ENCODE results near the gene PRKRA. TPM values are rescaled to one million over a fixed set of nuclear protein-coding genes. Genes with fewer than 3 reads are reported as not detected.

PRKRA gene
- polyA plus RNA-seq, 1 of the 3 experiments (the other 2 are of a cell fraction): 44.3 TPM

DNA sequence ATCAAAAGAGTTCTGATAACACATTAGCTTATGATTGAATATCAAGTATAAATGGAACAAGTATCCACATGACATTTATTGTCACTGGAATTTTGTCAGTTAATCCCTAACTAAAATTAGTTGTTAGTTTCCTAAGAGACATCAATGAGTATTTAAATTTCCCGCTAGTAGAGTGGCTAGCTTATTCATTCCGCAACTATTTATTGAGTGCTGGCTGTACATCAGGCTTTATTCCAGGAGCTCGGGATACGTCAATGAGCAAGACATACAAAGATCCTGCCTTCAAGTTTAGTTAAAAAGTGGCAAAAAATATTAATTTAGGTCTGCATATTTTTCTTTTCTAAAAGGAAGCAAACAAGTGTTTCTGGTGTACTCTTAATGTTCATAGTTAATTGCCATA lies 59.3 kb downstream of the PRKRA start:
- Histone ChIP-seq H3K27ac (ENCODE audit: low read depth in 2 of 2, low read length in 1 of 2) (no peak overlapping the region), H2AFZ (ENCODE audit: low read depth) (no peak overlapping the region), H3K27me3 (ENCODE audit: insufficient read depth) (no peaks in the 10 kb centered on the region), H3K4me1 (ENCODE audit: control insufficient read depth in 1 of 2, insufficient read depth in 2 of 2, low read depth in 1 of 2, low read length in 1 of 2) (peaks cover 0 to 3% of the 10 kb centered on the region in 2 experiments; a peak in 1 of 4 replicates), H3K4me3 (ENCODE audit: low read depth in 2 of 2, low read length in 1 of 2) (no peak overlapping the region), H3K9me2 (no peaks in the 10 kb centered on the region), H3F3A (replicated peaks; ENCODE audit: insufficient read depth) (no peaks in the 10 kb centered on the region), H3K36me3 (replicated peaks in 1 of 2; ENCODE audit: control insufficient read depth in 1 of 2, insufficient read depth in 2 of 2, low read length in 1 of 2) (peaks cover 0 to 4% of the 10 kb centered on the region in 2 experiments), H3K4me2 (no peak overlapping the region), H3K9me3 (no peaks in the 10 kb centered on the region), H3K79me2 (ENCODE audit: insufficient read depth) (no peaks in the 10 kb centered on the region), H3K9ac (no peak overlapping the region), H4K20me1 (ENCODE audit: insufficient read depth) (no peaks in the 10 kb centered on the region)
- DNase-seq: no peak
- CTCF ChIA-PET: interaction anchor here (0.6 to 2.7 kb wide), 5 partner anchors 10 to 1456 kb away, joined by 3 to 15 read pairs (median 5); no protein-coding TSS in a partner anchor
- POLR2A ChIA-PET: no interaction called here
- 96% methylated on average over 4 of the region's 4 CpGs for WGBS (ENCODE audit: low lambda C conversion rate)
- TF ChIP-seq MEF2A (IDR thresholded peaks at IDR 0.05; ENCODE audit: borderline replicate concordance, low read depth) (no peak), MXI1 (IDR thresholded peaks at IDR 0.05; ENCODE audit: low read depth, low read length) (no peak)
- TF ChIP-seq, protein P1, sequence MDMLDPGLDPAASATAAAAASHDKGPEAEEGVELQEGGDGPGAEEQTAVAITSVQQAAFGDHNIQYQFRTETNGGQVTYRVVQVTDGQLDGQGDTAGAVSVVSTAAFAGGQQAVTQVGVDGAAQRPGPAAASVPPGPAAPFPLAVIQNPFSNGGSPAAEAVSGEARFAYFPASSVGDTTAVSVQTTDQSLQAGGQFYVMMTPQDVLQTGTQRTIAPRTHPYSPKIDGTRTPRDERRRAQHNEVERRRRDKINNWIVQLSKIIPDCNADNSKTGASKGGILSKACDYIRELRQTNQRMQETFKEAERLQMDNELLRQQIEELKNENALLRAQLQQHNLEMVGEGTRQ (IDR thresholded peaks at IDR 0.05; ENCODE audit: borderline replicate concordance, low read depth, low read length): no peak
- TF ChIP-seq, protein P2, sequence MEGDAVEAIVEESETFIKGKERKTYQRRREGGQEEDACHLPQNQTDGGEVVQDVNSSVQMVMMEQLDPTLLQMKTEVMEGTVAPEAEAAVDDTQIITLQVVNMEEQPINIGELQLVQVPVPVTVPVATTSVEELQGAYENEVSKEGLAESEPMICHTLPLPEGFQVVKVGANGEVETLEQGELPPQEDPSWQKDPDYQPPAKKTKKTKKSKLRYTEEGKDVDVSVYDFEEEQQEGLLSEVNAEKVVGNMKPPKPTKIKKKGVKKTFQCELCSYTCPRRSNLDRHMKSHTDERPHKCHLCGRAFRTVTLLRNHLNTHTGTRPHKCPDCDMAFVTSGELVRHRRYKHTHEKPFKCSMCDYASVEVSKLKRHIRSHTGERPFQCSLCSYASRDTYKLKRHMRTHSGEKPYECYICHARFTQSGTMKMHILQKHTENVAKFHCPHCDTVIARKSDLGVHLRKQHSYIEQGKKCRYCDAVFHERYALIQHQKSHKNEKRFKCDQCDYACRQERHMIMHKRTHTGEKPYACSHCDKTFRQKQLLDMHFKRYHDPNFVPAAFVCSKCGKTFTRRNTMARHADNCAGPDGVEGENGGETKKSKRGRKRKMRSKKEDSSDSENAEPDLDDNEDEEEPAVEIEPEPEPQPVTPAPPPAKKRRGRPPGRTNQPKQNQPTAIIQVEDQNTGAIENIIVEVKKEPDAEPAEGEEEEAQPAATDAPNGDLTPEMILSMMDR (IDR thresholded peaks at IDR 0.05): no peak

DNA sequence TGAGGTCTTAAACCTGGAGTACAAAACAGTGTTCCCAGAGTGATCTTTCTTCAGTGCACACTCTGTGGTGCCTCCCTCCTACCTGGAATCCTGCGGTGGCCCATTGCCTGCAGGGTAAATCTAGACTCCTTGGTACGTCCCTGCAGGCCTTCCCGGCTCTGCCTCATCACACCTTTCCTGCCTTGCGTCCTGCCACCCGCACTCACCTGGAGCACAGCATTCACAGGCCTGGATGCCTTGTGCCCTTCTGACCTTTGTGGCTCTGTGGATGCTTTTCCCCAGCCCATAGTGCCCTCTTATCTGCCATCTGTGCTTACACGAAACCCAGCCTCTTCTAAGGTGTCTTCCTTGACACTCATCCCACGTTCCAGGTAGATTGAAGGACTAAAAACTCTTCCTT lies 62.7 kb downstream of the PRKRA start:
- Histone ChIP-seq H3K27ac (ENCODE audit: low read depth in 2 of 2, low read length in 1 of 2) (no peak overlapping the region), H3K36me3 (replicated peaks in 1 of 2; ENCODE audit: control insufficient read depth in 1 of 2, insufficient read depth in 2 of 2, low read length in 1 of 2) (peaks cover 0 to 11% of the 10 kb centered on the region in 2 experiments), H3K27me3 (ENCODE audit: insufficient read depth) (no peaks in the 10 kb centered on the region), H2AFZ (ENCODE audit: low read depth) (no peak overlapping the region), H3K4me3 (ENCODE audit: low read depth in 2 of 2, low read length in 1 of 2) (no peak overlapping the region), H3K9ac (no peak overlapping the region), H3K9me2 (no peaks in the 10 kb centered on the region), H3K4me2 (no peak overlapping the region), H3K79me2 (ENCODE audit: insufficient read depth) (no peaks in the 10 kb centered on the region), H4K20me1 (ENCODE audit: insufficient read depth) (no peaks in the 10 kb centered on the region), H3K9me3 (no peaks in the 10 kb centered on the region), H3F3A (replicated peaks; ENCODE audit: insufficient read depth) (no peaks in the 10 kb centered on the region), H3K4me1 (ENCODE audit: control insufficient read depth in 1 of 2, insufficient read depth in 2 of 2, low read depth in 1 of 2, low read length in 1 of 2) (no peaks in the 10 kb centered on the region)
- CTCF ChIA-PET: interaction anchor here (1.0 kb wide), 1 partner anchor 9 kb away, joined by 3 read pairs; no protein-coding TSS in a partner anchor
- WGBS (ENCODE audit: low lambda C conversion rate): 93% methylated on average over 7 of the region's 7 CpGs
- POLR2A ChIA-PET: no interaction called here
- TF ChIP-seq NRF1 (IDR thresholded peaks at IDR 0.05; ENCODE audit: low read depth, low read length): no peak
- no peak for TF ChIP-seq MEF2A (IDR thresholded peaks at IDR 0.05; ENCODE audit: borderline replicate concordance, low read depth)
- TF ChIP-seq GATA2 (CRISPR knock-in tag; IDR thresholded peaks at IDR 0.05): no peak
- TF ChIP-seq, protein P3, sequence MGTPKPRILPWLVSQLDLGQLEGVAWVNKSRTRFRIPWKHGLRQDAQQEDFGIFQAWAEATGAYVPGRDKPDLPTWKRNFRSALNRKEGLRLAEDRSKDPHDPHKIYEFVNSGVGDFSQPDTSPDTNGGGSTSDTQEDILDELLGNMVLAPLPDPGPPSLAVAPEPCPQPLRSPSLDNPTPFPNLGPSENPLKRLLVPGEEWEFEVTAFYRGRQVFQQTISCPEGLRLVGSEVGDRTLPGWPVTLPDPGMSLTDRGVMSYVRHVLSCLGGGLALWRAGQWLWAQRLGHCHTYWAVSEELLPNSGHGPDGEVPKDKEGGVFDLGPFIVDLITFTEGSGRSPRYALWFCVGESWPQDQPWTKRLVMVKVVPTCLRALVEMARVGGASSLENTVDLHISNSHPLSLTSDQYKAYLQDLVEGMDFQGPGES (IDR thresholded peaks at IDR 0.05; ENCODE audit: low read depth, low read length): no peak
- no peak for TF ChIP-seq NFIC (IDR thresholded peaks at IDR 0.05; ENCODE audit: borderline replicate concordance)
- no peak for TF ChIP-seq YY1 (IDR thresholded peaks at IDR 0.05; ENCODE audit: low read depth)
- TF ChIP-seq ELF1 (IDR thresholded peaks at IDR 0.05): no peak
- TF ChIP-seq, protein P4, sequence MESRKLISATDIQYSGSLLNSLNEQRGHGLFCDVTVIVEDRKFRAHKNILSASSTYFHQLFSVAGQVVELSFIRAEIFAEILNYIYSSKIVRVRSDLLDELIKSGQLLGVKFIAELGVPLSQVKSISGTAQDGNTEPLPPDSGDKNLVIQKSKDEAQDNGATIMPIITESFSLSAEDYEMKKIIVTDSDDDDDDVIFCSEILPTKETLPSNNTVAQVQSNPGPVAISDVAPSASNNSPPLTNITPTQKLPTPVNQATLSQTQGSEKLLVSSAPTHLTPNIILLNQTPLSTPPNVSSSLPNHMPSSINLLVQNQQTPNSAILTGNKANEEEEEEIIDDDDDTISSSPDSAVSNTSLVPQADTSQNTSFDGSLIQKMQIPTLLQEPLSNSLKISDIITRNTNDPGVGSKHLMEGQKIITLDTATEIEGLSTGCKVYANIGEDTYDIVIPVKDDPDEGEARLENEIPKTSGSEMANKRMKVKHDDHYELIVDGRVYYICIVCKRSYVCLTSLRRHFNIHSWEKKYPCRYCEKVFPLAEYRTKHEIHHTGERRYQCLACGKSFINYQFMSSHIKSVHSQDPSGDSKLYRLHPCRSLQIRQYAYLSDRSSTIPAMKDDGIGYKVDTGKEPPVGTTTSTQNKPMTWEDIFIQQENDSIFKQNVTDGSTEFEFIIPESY (IDR thresholded peaks at IDR 0.05; ENCODE audit: borderline replicate concordance, low read depth): no peak
- TF ChIP-seq, protein P5, sequence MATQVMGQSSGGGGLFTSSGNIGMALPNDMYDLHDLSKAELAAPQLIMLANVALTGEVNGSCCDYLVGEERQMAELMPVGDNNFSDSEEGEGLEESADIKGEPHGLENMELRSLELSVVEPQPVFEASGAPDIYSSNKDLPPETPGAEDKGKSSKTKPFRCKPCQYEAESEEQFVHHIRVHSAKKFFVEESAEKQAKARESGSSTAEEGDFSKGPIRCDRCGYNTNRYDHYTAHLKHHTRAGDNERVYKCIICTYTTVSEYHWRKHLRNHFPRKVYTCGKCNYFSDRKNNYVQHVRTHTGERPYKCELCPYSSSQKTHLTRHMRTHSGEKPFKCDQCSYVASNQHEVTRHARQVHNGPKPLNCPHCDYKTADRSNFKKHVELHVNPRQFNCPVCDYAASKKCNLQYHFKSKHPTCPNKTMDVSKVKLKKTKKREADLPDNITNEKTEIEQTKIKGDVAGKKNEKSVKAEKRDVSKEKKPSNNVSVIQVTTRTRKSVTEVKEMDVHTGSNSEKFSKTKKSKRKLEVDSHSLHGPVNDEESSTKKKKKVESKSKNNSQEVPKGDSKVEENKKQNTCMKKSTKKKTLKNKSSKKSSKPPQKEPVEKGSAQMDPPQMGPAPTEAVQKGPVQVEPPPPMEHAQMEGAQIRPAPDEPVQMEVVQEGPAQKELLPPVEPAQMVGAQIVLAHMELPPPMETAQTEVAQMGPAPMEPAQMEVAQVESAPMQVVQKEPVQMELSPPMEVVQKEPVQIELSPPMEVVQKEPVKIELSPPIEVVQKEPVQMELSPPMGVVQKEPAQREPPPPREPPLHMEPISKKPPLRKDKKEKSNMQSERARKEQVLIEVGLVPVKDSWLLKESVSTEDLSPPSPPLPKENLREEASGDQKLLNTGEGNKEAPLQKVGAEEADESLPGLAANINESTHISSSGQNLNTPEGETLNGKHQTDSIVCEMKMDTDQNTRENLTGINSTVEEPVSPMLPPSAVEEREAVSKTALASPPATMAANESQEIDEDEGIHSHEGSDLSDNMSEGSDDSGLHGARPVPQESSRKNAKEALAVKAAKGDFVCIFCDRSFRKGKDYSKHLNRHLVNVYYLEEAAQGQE (IDR thresholded peaks at IDR 0.05; ENCODE audit: low read depth, low read length): no peak
- DNase-seq: no peak

Data from SK-N-SH (cell line).